WTC11 (cell line): Measurements from ENCODE around the gene WDCP. TPM values are rescaled to one million over a fixed set of nuclear protein-coding genes. Genes with fewer than 3 reads are reported as not detected.
"Not testable (repeated sequence)": the region's sequence is repeated elsewhere in the genome, so short reads cannot be mapped to it uniquely, and the experiment has no call there.

Source experiments
- ATAC-seq: fragments of 200-7000 bp; cut with Tn5 transposase; 2 replicates; pipeline ENCODE4 v1.10.0; 2021; ENCODE audit warnings: mild to moderate bottlenecking, moderate library complexity
- CTCF ChIA-PET: fragments of 300-600 bp; sonication (Branson Sonifier 250); formaldehyde crosslinking; loops from one replicate; lab custom pipeline; 2021; ENCODE audit warnings: antibody characterized with exemption; lab: Charles Lee
- POLR2A ChIA-PET: fragments of 350-600 bp; sonication (Branson Sonifier 250); formaldehyde crosslinking; loops from one replicate; lab custom pipeline; 2021; ENCODE audit warnings: antibody characterized with exemption; lab: Charles Lee
- DNase-seq: peaks from one replicate; pipeline ENCODE4 v3.0.0; 2021; ENCODE audit warnings: low spot score
- H3K27ac Mint-ChIP-seq: 2 replicates; pipeline ENCODE4 v1.8.0; 2021; ENCODE audit warnings: mixed read lengths
- H3K27me3 Mint-ChIP-seq: 2 replicates; pipeline ENCODE4 v1.8.0; 2021; ENCODE audit warnings: low read depth, mild to moderate bottlenecking, moderate library complexity, mixed read lengths
- H3K36me3 Mint-ChIP-seq: 2 replicates; pipeline ENCODE4 v1.8.0; 2021; ENCODE audit warnings: mixed read lengths
- H3K4me1 Mint-ChIP-seq: 2 replicates; pipeline ENCODE4 v1.8.0; 2022; ENCODE audit warnings: mixed read lengths
- H3K4me3 Mint-ChIP-seq: 2 replicates; pipeline ENCODE4 v1.8.0; 2021; ENCODE audit warnings: mild to moderate bottlenecking, moderate library complexity, mixed read lengths
- H3K9me3 Mint-ChIP-seq: 2 replicates; pipeline ENCODE4 v1.8.0; 2021; ENCODE audit warnings: mixed read lengths
- ETV6 ChIP-seq: sonication (generic); formaldehyde crosslinking; IDR thresholded peaks from 2 replicates; pipeline ENCODE4 v1.8.1; 2022; ENCODE audit warnings: mild to moderate bottlenecking, missing genetic modification reagents
- FOXK1 ChIP-seq: sonication (generic); formaldehyde crosslinking; IDR thresholded peaks from 2 replicates; pipeline ENCODE4 v1.8.0; 2022; ENCODE audit warnings: mild to moderate bottlenecking, moderate library complexity, missing genetic modification reagents
- FOXP1 ChIP-seq: sonication (generic); formaldehyde crosslinking; IDR thresholded peaks from 2 replicates; pipeline ENCODE4 v1.8.0; 2022; ENCODE audit warnings: missing genetic modification reagents, mild to moderate bottlenecking, moderate library complexity, borderline replicate concordance
- FOXP4 ChIP-seq: sonication (generic); formaldehyde crosslinking; IDR thresholded peaks from 2 replicates; pipeline ENCODE4 v1.8.0; 2022; ENCODE audit warnings: mild to moderate bottlenecking, missing genetic modification reagents
- GABPB1 ChIP-seq: sonication (generic); formaldehyde crosslinking; IDR thresholded peaks from 2 replicates; pipeline ENCODE4 v1.8.1; 2023; ENCODE audit warnings: mild to moderate bottlenecking, missing genetic modification reagents
- GTF2I ChIP-seq: fragments of 250-450 bp; sonication (Bioruptor Pico); conservative IDR thresholded peaks from 2 replicates; pipeline ENCODE4 v1.4.0; 2021; ENCODE audit warnings: mild to moderate bottlenecking
- NFE2L1 ChIP-seq: sonication (generic); formaldehyde crosslinking; IDR thresholded peaks from 2 replicates; pipeline ENCODE4 v1.8.1; 2023; ENCODE audit warnings: missing genetic modification reagents
- TCF7 ChIP-seq: sonication (generic); formaldehyde crosslinking; IDR thresholded peaks from 2 replicates; pipeline ENCODE4 v1.8.0; 2022; ENCODE audit warnings: mild to moderate bottlenecking, low read depth, missing genetic modification reagents, moderate library complexity
- ZNF232 ChIP-seq: sonication (generic); formaldehyde crosslinking; IDR thresholded peaks from 2 replicates; pipeline ENCODE4 v1.8.0; 2022; ENCODE audit warnings: mild to moderate bottlenecking, missing genetic modification reagents
- ZNF317 ChIP-seq: sonication (generic); formaldehyde crosslinking; IDR thresholded peaks from 2 replicates; pipeline ENCODE4 v1.8.1; 2023; ENCODE audit warnings: low read depth, mild to moderate bottlenecking, moderate library complexity, missing genetic modification reagents, borderline replicate concordance
- ZNF532 ChIP-seq: fragments of 250-450 bp; sonication (Bioruptor Pico); IDR thresholded peaks from 2 replicates; pipeline ENCODE4 v1.9.0; 2021; ENCODE audit warnings: mild to moderate bottlenecking, borderline replicate concordance
- total RNA-seq: library from RNA; stranded (reverse); gene quantifications from 3 replicates; pipeline ENCODE4 v1.2.3, GENCODE V29; 2021
- TF ChIP-seq, protein P1 (sequence below): fragments of 250-450 bp; sonication (Bioruptor Pico); conservative IDR thresholded peaks from 2 replicates; pipeline ENCODE4 v1.9.0; 2021; ENCODE audit warnings: mild to moderate bottlenecking
- TF ChIP-seq, protein P2 (sequence below): sonication (generic); formaldehyde crosslinking; conservative IDR thresholded peaks from 2 replicates; pipeline ENCODE4 v1.8.1; 2022; ENCODE audit warnings: mild to moderate bottlenecking, missing genetic modification reagents
- TF ChIP-seq, protein P3 (sequence below): fragments of 250-450 bp; sonication (Bioruptor Pico); IDR thresholded peaks from 2 replicates; pipeline ENCODE4 v1.9.0; 2021; ENCODE audit warnings: mild to moderate bottlenecking

WDCP gene
- total RNA-seq, 1 experiment from 2014 or later: 31.9 TPM

DNA sequence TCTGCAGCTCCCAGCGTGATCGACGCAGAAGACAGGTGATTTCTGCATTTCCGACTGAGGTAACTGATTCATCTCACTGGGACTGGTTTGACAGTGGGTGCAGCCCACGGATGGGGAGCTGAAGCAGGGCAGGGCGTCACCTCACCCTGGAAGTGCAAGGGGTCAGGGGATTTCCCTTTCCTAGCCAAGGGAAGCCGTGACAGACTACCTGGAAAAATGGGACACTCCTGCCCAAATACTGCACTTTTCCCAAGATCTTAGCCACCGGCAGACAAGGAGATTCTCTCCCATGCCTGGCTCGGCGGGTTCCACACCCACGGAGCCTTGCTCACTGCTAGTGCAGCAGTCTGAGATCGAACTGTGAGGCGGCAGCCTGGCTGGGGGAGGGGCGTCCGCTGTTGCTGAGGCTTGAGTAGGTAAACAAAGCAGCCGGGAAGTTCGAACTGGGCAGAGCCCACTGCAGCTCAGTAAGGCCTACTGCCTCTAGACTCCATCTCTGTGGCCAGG lies 48.0 kb upstream of the WDCP start:
- Mint-ChIP-seq H3K27ac (0 out of 2 replicates have a peak overlapping the region, but pooled peaks have one; percentile 29), H3K4me3 (peak overlapping the region; percentile 34)
- peak; percentile 53 for DNase-seq
- H3K36me3 Mint-ChIP-seq: not testable (repeated sequence)
- TF ChIP-seq FOXP4 (0 out of 2 replicates have a peak, but pooled peaks have one; percentile 19), FOXP1 (CRISPR knock-in tag) (0 out of 2 replicates have a peak, but pooled peaks have one; percentile 22), GABPB1 (CRISPR knock-in tag) (peak; percentile 38; the same call in 1 of the 2 replicates), FOXK1 (peak; percentile 82)
- TF ChIP-seq, all 79 proteins: peak for 4; not testable (repeated sequence) for 75
- ChIA-PET CTCF (interaction anchor here (0.7 to 2.3 kb wide), 2 partner anchors 11 to 18 kb away, joined by 3 to 15 read pairs; partner anchors contain the start of gene TP53I3), POLR2A (interaction anchor here (1.5 kb wide), 1 partner anchor 28 kb away, joined by 3 read pairs; the partner anchor contains the start of genes FAM228B and PFN4)
- Mint-ChIP-seq H3K27me3 (peaks cover 13% of the 10 kb centered on the region; the same call in 1 of the 2 replicates), H3K4me1 (peaks cover 11% of the 10 kb centered on the region)
- H3K9me3 Mint-ChIP-seq, ATAC-seq: not testable (repeated sequence)

GRCh38 chr2:24093270-24093669 lies 46.1 kb upstream of the WDCP start:
- H3K27ac Mint-ChIP-seq, H3K27me3 Mint-ChIP-seq, ATAC-seq, DNase-seq, H3K36me3 Mint-ChIP-seq, POLR2A ChIA-PET, H3K9me3 Mint-ChIP-seq, H3K4me3 Mint-ChIP-seq: not testable (repeated sequence)
- CTCF ChIA-PET: interaction anchor here (1.3 kb wide), 1 partner anchor 9 kb away, joined by 3 read pairs; the partner anchor contains the start of gene TP53I3
- H3K4me1 Mint-ChIP-seq: peaks cover 11% of the 10 kb centered on the region

GRCh38 chr2:24088821-24089359 lies 41.7 kb upstream of the WDCP start:
- Mint-ChIP-seq H3K27ac (0 out of 2 replicates have a peak overlapping the region, but pooled peaks have one; percentile 23), H3K36me3 (no peaks in the 10 kb centered on the region), H3K4me3 (no peak overlapping the region), H3K9me3 (peaks cover 3% of the 10 kb centered on the region; the same call in 1 of the 2 replicates), H3K27me3 (no peaks in the 10 kb centered on the region; the same call in 1 of the 2 replicates), H3K4me1 (peaks cover 9% of the 10 kb centered on the region)
- DNase-seq (no peak), ATAC-seq (no peak)
- POLR2A ChIA-PET: no interaction called here
- CTCF ChIA-PET: interaction anchor here (1.3 kb wide), 1 partner anchor 12 kb away, joined by 3 read pairs; no protein-coding TSS in a partner anchor
- TF ChIP-seq GABPB1 (CRISPR knock-in tag) (peak; percentile 73), GTF2I (CRISPR knock-in tag) (no peak)

GRCh38 chr2:24087032-24087431 lies 39.8 kb upstream of the WDCP start:
- no peak overlapping the region for H3K4me3 Mint-ChIP-seq
- H3K4me1 Mint-ChIP-seq: peaks cover 20% of the 10 kb centered on the region
- H3K9me3 Mint-ChIP-seq: no peaks in the 10 kb centered on the region
- CTCF ChIA-PET: no interaction called here
- H3K27me3 Mint-ChIP-seq: no peaks in the 10 kb centered on the region
- ATAC-seq: no peak
- POLR2A ChIA-PET: no interaction called here
- no peak overlapping the region for H3K27ac Mint-ChIP-seq
- peaks cover 9% of the 10 kb centered on the region for H3K36me3 Mint-ChIP-seq
- no peak for DNase-seq
- TF ChIP-seq TCF7 (no peak), FOXP1 (CRISPR knock-in tag) (no peak), ZNF232 (no peak), ZNF317 (CRISPR knock-in tag) (no peak), GTF2I (CRISPR knock-in tag) (no peak), ZNF532 (no peak), NFE2L1 (CRISPR knock-in tag) (no peak), ETV6 (CRISPR knock-in tag) (no peak)
- TF ChIP-seq, protein P1, sequence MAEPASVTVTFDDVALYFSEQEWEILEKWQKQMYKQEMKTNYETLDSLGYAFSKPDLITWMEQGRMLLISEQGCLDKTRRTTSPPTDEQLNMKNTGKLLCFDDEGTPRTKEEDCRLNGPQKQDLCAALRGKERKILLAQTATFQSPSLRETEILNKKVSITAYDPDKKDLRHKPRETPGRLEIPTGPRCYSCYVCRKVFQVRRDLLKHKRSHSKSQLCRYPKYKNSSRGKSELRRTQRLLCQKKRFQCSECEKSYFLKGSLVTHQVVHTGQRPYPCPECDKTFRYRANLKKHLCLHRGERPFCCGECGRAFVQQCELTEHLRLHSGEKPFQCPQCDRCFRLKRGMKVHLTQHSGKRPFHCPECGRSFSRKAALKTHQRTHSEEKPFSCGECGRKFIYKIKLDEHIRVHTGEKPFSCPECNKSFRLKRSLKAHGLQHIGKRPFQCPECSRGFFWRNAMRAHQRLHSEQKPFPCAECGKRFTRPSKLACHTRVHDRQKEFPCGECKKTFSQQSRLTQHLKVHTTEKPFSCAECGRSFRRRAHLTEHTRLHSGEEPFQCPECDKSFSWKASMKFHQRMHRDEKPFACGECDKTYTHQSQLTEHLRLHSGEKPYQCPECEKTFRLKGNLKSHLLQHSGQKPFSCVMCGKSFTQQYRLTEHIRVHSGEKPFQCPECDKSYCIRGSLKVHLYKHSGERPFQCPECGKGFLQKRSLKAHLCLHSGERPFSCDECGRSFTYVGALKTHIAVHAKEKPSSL: no peak
- TF ChIP-seq, protein P2, sequence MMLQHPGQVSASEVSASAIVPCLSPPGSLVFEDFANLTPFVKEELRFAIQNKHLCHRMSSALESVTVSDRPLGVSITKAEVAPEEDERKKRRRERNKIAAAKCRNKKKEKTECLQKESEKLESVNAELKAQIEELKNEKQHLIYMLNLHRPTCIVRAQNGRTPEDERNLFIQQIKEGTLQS: no peak
- TF ChIP-seq, protein P3, sequence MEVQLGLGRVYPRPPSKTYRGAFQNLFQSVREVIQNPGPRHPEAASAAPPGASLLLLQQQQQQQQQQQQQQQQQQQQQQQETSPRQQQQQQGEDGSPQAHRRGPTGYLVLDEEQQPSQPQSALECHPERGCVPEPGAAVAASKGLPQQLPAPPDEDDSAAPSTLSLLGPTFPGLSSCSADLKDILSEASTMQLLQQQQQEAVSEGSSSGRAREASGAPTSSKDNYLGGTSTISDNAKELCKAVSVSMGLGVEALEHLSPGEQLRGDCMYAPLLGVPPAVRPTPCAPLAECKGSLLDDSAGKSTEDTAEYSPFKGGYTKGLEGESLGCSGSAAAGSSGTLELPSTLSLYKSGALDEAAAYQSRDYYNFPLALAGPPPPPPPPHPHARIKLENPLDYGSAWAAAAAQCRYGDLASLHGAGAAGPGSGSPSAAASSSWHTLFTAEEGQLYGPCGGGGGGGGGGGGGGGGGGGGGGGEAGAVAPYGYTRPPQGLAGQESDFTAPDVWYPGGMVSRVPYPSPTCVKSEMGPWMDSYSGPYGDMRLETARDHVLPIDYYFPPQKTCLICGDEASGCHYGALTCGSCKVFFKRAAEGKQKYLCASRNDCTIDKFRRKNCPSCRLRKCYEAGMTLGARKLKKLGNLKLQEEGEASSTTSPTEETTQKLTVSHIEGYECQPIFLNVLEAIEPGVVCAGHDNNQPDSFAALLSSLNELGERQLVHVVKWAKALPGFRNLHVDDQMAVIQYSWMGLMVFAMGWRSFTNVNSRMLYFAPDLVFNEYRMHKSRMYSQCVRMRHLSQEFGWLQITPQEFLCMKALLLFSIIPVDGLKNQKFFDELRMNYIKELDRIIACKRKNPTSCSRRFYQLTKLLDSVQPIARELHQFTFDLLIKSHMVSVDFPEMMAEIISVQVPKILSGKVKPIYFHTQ (CRISPR knock-in tag): no peak
